NCI-H2227 (cell line): ENCODE data around the gene FBLN2.

Experiments used
- DNase-seq: peaks from one replicate; lab custom pipeline; 2025; ENCODE audit not compliant: unreplicated experiment; lab: John Stamatoyannopoulos, UW

FBLN2 gene

GRCh38 chr3:13565581-13566452 is 16.9 kb downstream of the FBLN2 start:
- no peak for DNase-seq

- DNase-seq: no peak
These were observed 17.5 kb downstream of the FBLN2 start for GRCh38 chr3:13566453-13566748.

DNA sequence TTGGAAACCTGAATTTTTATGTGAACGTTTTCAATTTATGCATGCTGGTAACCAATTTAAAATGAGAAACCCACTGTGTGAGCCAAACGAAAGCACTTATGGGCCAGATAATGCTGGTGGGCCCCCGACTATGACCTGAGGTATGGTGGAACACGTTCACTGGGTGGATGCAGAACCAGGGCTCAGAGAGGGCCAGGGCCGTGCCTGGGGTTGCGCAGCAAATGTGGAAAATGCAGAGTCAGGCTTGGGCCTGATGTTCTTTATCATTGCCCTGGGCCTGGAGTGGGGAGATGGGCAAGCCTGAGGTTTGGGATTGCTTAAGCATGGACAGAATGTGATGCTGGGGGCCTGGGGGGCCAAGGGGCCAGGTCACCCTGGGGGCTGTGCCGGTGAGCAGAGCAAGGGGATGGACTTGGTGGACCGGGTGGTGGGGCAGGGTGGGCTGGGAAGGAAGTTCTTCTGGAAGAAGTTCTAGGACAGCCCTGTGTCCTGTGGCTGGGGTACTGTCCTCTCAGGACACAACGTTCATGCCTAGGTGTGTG is 17.9 kb downstream of the FBLN2 start:
- no peak for DNase-seq

DNA sequence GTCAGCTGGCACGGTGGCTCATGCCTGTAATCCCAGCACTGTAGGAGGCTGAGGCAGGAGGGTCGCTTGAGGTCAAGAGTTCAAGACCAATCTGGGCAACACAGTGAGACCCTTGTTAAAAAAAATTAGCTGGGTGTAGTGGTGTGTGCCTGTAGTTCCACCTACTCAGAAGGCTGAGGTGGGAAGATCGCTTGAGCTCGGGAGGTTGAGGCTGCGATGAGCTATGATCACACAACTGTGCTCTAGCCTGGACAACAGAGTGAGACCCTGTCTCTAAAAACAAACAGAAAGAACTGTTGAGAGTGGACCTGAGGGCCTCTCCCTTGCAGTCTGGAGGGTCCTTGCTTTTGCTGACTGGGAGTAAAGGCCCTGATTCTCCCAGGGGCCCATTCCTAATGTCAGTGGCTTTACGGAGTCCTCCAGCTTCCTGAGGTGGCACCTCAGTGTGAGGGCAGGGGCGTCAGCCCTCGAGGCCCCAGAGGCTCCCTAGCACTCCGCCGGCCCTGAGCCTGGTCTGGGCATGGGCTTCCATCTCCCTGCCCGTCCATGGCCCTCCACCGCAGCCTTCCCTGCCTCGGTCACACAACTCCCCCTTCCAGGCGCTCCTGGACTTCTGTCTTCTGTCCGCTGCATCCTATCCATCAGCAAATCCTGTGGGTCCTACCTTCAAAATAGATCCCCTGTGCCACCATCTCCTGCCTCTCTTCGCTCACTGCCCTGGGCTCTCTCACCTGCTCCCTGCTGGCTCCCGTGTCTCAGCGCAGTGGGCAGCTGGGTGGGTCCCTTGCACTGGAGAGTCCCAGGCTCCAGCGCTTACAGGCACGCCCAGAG is 19.0 kb downstream of the FBLN2 start:
- DNase-seq: no peak

DNA sequence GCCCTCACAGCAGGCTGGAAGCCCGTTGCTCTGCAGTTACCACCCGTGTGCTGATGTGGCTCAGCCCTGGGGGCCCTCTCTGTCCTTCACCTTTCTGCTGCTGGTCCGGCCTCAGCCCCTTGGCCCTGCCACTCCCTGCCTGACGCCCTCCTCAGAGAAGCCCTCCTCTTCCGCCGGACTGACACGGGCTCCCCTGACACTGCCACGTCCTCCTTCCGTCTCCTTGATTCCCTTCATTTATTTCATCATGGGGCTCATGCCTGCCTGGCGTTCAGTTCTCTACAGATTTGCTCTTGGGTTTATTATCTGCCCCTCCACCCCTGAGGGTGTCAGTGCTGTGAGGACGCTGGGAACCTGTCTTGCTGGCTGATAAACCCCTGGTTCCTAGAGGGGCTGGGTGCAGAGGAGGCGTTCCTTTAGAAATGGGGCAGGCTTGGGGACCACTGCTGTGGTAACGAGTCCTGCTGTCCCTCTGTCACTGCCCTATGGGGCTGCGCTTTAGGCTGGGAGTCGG is 19.6 kb downstream of the FBLN2 start:
- no peak for DNase-seq

DNA sequence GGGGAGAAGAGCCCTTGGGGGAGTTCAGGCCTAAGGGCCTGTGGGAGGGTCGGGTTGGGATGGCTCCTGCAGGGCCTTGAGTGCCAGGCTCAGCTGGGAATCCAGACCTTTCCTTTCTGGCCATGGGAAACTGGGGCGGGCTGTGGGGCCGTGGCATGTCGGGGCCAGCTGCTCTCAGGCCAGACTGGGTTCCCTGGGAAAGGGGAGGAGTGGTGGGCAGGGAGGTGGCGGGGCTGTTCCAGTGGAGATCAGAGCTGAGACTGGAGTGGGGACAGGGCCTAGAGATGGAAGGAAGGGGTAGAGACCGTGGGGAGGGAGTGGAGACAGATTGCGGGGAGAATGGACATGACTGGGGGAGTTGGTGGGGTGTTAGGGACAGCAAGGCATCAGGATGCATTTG is 20.3 kb downstream of the FBLN2 start:
- DNase-seq: no peak

DNA sequence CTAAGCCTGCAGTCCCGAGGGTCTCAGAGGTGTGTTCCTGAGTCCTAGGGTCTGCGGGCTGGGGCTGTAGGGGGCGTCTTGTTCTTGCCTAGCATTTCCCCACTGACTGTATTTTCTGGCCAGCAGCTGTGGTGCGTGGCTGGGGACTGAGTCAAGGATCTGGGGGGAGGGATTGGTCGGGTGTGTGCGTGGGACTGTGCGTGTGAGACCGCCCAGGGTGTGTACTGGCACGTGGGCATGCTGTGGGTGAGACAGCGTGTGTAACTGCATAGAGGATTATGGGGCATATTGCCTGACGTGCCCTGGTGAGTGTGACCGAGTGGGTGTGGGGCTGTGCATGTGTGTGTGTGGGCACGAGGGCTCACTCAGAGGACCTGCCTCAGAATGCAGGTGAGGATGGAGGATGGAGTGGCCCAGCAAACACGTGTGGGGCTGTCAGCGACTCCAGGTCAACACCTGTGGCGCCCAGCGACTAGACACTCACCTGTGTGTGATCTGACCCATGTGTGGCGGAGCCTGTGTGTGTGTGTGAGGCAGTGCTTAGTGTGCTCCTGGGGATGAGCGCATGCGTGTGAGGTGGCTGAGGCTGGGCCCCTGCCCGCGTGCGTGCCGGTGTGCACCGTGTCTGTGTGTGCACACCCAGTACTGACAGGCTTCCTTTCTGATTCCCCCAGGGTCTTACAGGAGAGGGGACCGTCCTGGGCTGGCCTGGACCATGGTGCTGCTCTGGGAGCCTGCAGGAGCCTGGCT is 20.9 kb downstream of the FBLN2 start:
- DNase-seq: no peak

DNA sequence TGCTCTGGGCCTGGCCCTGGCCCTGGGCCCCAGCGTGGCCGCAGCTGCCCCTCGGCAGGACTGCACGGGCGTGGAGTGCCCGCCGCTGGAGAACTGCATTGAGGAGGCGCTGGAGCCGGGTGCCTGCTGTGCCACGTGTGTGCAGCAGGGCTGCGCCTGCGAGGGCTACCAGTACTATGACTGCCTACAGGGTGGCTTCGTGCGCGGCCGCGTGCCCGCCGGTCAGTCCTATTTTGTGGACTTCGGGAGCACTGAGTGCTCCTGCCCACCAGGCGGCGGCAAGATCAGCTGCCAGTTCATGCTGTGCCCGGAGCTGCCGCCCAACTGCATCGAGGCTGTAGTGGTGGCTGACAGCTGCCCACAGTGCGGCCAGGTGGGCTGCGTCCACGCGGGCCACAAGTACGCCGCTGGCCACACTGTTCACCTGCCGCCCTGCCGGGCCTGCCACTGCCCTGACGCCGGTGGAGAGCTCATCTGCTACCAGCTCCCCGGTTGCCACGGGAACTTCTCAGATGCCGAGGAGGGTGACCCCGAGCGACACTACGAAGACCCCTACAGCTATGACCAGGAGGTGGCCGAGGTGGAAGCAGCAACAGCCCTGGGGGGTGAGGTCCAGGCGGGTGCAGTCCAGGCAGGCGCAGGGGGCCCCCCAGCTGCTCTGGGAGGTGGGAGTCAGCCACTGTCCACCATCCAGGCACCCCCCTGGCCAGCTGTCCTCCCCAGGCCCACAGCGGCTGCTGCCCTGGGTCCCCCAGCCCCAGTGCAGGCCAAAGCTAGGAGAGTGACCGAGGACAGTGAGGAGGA is 21.7 kb downstream of the FBLN2 start:
- no peak for DNase-seq

DNA sequence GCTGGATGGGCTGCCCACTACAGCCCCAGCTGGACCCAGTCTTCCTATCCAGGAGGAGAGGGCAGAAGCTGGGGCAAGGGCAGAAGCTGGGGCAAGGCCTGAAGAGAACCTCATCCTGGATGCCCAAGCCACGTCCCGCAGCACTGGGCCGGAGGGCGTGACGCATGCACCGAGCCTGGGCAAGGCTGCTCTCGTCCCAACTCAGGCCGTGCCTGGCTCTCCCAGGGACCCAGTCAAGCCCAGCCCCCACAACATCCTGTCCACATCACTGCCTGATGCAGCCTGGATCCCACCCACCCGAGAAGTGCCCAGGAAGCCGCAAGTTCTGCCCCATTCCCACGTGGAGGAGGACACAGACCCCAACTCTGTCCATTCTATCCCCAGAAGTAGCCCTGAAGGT is 22.3 kb downstream of the FBLN2 start:
- DNase-seq: no peak

DNA sequence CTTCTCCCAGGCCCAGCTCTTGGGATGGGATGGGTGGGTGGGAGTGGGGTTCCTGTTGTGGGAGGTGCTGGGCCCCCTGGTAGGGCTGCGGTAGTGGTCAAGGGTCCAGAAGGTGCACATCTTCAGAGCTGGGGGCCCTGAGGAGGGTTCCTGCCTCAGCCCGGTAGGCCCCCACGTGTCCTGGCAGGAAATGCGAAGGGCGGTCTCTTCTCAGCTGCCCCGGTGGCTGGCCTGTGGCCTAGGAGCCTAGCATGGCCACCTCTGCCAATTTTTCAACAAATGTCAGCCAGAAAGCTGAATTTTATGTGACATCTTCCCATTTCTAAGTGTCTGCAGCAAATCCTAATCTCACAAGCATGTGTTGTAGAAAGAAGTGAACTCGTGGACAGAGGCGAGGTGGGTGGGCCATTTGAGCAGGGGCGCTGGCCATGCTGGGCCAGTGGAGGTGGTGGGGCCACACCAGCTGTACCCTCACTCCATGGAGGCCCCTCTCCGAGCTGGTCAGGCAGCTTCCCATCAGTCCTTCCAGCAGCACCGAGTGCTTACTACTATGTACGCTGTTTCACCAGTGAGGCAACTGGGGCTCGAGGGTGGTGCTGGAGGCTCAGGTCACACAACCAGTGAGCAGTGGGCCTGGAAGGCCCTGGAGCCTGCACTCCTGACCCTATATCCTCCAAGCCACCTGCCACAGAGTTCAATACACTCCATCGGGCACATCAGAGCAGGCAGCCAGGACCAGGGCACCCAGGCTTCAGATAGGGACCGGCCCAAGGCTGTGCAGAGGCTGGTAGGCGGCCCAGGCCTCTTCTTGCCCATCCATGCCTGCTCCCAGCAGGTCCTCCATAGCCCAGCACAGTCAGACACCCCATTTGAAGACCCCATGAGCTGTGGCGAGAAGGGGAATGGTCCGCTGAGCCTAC is 23.2 kb downstream of the FBLN2 start:
- DNase-seq: no peak

GRCh38 chr3:13572926-13573623 is 24.1 kb downstream of the FBLN2 start:
- no peak for DNase-seq

GRCh38 chr3:13574083-13574797 is 25.3 kb downstream of the FBLN2 start:
- DNase-seq: no peak

- DNase-seq: no peak
These were observed 26.0 kb downstream of the FBLN2 start for GRCh38 chr3:13574798-13575451.

DNA sequence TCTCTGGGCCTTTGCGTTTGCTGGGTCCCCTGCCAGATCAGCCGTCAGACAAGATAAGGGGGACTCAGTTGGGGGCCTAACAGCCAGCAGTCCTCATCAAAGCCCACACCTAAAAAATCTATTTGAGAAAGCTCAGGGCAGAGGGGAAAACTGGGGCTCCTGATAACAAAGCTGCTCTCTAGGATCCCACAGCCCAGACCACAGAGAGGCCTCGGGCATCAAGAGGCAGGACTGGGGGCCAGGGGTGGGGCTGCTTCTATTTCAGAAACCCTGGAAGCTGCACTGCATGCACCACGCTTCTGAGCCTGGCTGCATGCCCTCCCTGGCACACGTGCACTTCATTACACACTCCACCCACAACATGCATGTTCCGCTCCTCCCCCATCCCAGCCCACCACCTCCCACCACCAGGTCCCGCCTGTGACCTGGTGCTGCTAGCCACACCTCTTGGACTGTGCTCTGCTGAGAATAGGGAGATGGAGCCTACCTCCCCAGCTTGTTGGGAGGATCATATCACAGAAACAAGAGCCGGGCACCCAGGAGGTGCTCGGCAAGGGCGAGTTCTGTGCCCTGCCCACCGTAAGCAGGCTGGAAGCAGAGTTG is 26.6 kb downstream of the FBLN2 start:
- DNase-seq: no peak

- no peak for DNase-seq
These were observed 28.5 kb downstream of the FBLN2 start for GRCh38 chr3:13577181-13578121.

- no peak for DNase-seq
These were observed 29.3 kb downstream of the FBLN2 start for GRCh38 chr3:13578251-13578650.
